Bronchial epithelial cell (primary cell): Measurements from ENCODE around the gene PDGFC. TPM values are rescaled to one million over a fixed set of nuclear protein-coding genes. Genes with fewer than 3 reads are reported as not detected.

Experiments
- DNase-seq: peaks from one replicate; pipeline ENCODE4 v3.0.0-alpha.2; 2010; ENCODE audit warnings: low read depth
- FAIRE-seq: peaks from 2 replicates; lab custom pipeline; 2011; peaks lifted over from hg19 to GRCh38; lab: Jason Lieb, UNC
- H3K27me3 ChIP-seq: 2 replicates; pipeline ENCODE4 v1.5.1; 2011; ENCODE audit warnings: low read length; ENCODE audit not compliant: control insufficient read depth, insufficient read depth
- H3K36me3 ChIP-seq: 2 replicates; pipeline ENCODE4 v1.5.1; 2011; ENCODE audit warnings: low read length; ENCODE audit not compliant: control insufficient read depth, insufficient read depth
- H3K4me3 ChIP-seq: 2 replicates; pipeline ENCODE4 v1.5.1; 2011; ENCODE audit warnings: mild to moderate bottlenecking, low read depth, low read length, control low read depth
- total RNA-seq: library from RNA; depleted of rRNA; stranded (reverse); fragments of >200 nt; gene quantifications from 2 replicates; pipeline ENCODE4 v1.2.1, GENCODE V29; 2014
- TF ChIP-seq, protein P1 (sequence below): IDR thresholded peaks from 2 replicates; pipeline ENCODE4 v1.5.1; 2011; ENCODE audit warnings: mild to moderate bottlenecking, moderate library complexity, low read length, control low read depth, inconsistent platforms; ENCODE audit not compliant: insufficient read depth, severe bottlenecking

The PDGFC gene
- total RNA-seq, 1 donor from 2014 or later = 38.7 TPM

DNA sequence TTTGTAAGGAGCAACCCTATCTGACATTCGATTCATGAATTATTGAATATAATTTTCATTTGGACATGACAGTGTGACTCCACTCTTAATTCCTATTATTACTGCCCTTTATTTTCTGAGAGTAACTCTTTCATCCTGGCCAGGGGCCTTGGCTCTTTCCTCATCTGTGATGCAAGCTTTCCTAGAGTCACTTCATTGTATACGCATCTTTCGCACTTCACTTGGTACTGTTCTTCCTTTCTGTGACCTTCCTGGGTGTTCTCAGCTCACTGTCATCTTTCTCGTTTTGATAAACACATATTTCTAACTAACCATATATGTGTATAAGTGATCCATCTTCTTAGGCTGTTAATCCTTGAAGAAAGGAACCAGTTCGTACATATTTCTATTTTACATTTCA lies 160.3 kb downstream of the PDGFC start:
- Histone ChIP-seq H3K27me3 (no peaks in the 10 kb centered on the region), H3K4me3 (no peak overlapping the region), H3K36me3 (no peaks in the 10 kb centered on the region)
- TF ChIP-seq, protein P1, sequence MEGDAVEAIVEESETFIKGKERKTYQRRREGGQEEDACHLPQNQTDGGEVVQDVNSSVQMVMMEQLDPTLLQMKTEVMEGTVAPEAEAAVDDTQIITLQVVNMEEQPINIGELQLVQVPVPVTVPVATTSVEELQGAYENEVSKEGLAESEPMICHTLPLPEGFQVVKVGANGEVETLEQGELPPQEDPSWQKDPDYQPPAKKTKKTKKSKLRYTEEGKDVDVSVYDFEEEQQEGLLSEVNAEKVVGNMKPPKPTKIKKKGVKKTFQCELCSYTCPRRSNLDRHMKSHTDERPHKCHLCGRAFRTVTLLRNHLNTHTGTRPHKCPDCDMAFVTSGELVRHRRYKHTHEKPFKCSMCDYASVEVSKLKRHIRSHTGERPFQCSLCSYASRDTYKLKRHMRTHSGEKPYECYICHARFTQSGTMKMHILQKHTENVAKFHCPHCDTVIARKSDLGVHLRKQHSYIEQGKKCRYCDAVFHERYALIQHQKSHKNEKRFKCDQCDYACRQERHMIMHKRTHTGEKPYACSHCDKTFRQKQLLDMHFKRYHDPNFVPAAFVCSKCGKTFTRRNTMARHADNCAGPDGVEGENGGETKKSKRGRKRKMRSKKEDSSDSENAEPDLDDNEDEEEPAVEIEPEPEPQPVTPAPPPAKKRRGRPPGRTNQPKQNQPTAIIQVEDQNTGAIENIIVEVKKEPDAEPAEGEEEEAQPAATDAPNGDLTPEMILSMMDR = no peak
- FAIRE-seq = no peak
- DNase-seq = no peak

DNA sequence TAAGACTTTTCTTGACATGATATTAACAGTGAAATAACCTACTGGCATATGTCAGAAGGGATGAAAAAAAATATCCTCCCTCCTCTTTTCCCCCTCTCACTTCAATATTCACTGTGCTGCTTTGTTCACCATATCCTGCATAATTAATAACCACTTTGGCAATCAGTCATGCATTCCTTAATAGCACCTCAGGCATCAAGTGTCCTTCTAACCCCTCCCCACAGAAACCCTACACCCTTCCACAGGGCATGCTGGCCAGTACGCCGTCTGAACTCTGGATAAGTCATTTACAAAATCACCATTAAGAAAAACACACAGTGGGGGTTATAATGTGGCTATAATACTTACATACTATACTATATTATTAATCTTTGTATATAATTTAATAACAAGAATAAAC lies 165.9 kb downstream of the PDGFC start:
- Histone ChIP-seq H3K4me3 (no peak overlapping the region), H3K27me3 (no peaks in the 10 kb centered on the region), H3K36me3 (no peaks in the 10 kb centered on the region)
- DNase-seq = peak; percentile 74
- TF ChIP-seq, protein P1 = no peak
- no peak for FAIRE-seq

DNA sequence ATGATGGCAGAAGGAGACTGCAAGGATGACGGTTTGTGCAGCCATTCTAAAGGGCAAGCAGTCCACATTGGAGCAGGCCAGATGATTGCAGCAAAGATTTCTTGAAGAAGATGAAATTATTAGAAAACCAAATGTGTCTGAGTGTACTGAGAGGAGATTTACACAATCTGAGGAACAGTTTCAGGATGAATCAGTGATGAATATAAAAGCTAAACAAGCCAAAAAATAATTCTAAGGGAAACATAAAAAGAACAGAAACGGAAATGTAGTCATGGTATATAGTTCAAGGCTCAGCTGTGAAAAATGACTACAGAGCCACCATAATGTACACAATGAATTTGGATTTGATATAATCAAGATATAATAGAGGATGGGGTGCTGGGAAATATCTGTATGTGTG lies 168.5 kb downstream of the PDGFC start:
- Histone ChIP-seq H3K36me3 (no peaks in the 10 kb centered on the region), H3K4me3 (no peak overlapping the region), H3K27me3 (no peaks in the 10 kb centered on the region)
- TF ChIP-seq, protein P1 = no peak
- DNase-seq (no peak), FAIRE-seq (no peak)

DNA sequence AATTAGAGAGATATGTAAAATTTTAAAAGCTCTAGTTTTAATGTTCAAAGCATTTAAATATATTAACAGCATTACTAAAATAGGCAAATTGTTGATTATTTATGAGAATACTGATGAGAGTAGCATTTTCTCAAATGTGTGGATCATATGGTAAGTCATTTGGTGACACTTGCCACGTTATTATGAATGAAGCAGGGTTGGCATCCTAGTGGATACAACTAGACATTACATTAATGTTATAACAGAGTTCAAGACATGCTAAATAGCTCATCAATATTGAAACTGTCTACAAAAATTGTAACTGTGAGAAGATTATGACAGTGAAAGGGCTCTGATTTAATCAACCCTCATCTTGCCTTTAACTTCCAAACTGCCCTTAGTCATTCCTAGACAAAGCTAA lies 171.1 kb downstream of the PDGFC start:
- H3K4me3 ChIP-seq = no peak overlapping the region
- DNase-seq (no peak), FAIRE-seq (no peak)
- TF ChIP-seq, protein P1 = no peak
- H3K27me3 ChIP-seq = no peaks in the 10 kb centered on the region
- H3K36me3 ChIP-seq = no peaks in the 10 kb centered on the region

DNA sequence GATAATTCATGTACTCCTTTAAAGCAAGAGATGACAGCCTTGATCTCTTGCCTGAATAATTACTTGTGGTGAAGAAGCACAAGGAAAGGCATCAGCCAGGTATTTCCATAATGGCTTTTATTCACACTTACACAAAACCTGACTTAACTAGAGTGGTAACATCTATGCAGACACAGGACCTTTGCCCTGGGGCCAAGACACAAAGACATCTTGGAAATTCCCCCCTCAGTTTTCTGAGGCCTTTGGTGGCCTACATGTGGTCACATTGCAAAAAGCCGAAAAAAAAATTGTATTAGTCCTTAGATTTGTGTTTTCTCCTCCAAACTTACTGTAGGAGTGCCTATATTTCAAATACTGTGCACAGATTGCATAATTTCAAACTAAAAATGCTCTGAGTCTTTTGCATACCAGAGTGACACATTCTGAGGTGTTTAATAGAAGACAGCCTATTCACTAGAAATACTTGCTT lies 172.4 kb downstream of the PDGFC start:
- FAIRE-seq = no peak
- no peaks in the 10 kb centered on the region for H3K27me3 ChIP-seq
- no peaks in the 10 kb centered on the region for H3K36me3 ChIP-seq
- no peak overlapping the region for H3K4me3 ChIP-seq
- TF ChIP-seq, protein P1 = no peak
- DNase-seq = peak; percentile 79

DNA sequence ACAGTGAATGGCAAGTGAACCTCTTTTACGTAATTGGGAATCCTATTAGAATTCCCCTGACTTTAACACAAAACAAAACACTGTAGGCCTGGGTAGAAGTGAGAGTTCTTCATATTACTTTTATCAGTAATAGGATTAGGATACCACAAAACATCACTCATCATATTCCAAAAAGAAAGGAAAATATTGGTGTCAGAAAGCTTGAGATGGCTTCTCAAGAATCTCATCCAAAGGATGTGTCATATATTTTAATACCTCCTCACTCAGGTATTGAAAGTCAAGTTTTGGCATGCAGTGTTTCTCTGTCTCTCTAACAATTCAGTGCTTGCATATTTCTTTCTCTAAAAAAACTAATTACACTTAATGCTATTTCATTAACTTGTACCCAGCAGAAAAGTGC lies 173.2 kb downstream of the PDGFC start:
- TF ChIP-seq, protein P1 = no peak
- Histone ChIP-seq H3K36me3 (no peaks in the 10 kb centered on the region), H3K4me3 (no peak overlapping the region), H3K27me3 (no peaks in the 10 kb centered on the region)
- DNase-seq = peak; percentile 82
- FAIRE-seq = no peak
